Measurements from ENCODE around the gene NT5DC1.

NT5DC1 gene

GRCh38 chr6:116248577-116248976, 147.9 kb downstream of the NT5DC1 start:
- no peak for DNase-seq

- no peak for DNase-seq
Observed at GRCh38 chr6:116251568-116252384, 151.1 kb downstream of the NT5DC1 start.

- no peak for DNase-seq
Observed at GRCh38 chr6:116253188-116253504, 152.5 kb downstream of the NT5DC1 start.

GRCh38 chr6:116253505-116254296, 153.0 kb downstream of the NT5DC1 start, which contains the start of gene TSPYL4:
Gene TSPYL4 (minus strand): TSS chr6:116254075. CDS start chr6:116254008, 67 bp downstream.
- DNase-seq: peak; percentile 93

GRCh38 chr6:116254297-116255056, 153.8 kb downstream of the NT5DC1 start:
- DNase-seq: no peak

GRCh38 chr6:116255246-116255800, 154.7 kb downstream of the NT5DC1 start:
- no peak for DNase-seq

- DNase-seq: no peak
Observed at GRCh38 chr6:116256694-116257093, 156.0 kb downstream of the NT5DC1 start.

GRCh38 chr6:116258520-116258919, 157.9 kb downstream of the NT5DC1 start:
- no peak for DNase-seq

GRCh38 chr6:116263353-116263752, 162.7 kb downstream of the NT5DC1 start:
- no peak for DNase-seq

GRCh38 chr6:116265041-116265829, 164.6 kb downstream of the NT5DC1 start:
- DNase-seq: no peak

GRCh38 chr6:116266803-116267202, 166.2 kb downstream of the NT5DC1 start:
- DNase-seq: no peak

- no peak for DNase-seq
Observed at GRCh38 chr6:116267836-116268588, 167.4 kb downstream of the NT5DC1 start.

- peak; percentile 52 for DNase-seq
Observed at GRCh38 chr6:116268589-116269293, 168.1 kb downstream of the NT5DC1 start.

- no peak for DNase-seq
Observed at GRCh38 chr6:116271149-116271708, 170.6 kb downstream of the NT5DC1 start.

GRCh38 chr6:116277124-116277523, 176.5 kb downstream of the NT5DC1 start:
- no peak for DNase-seq

GRCh38 chr6:116278481-116278829, 177.8 kb downstream of the NT5DC1 start:
- no peak for DNase-seq

- DNase-seq: peak; percentile 33
Observed at GRCh38 chr6:116278854-116279231, 178.2 kb downstream of the NT5DC1 start.

- DNase-seq: peak; percentile 96
Observed at GRCh38 chr6:116279232-116280160, 178.8 kb downstream of the NT5DC1 start, which contains the start of gene TSPYL1. Gene TSPYL1 (minus strand): TSS chr6:116279930. CDS start chr6:116279830, 100 bp downstream.

Data from activated CD4-positive, alpha-beta T cell treated with anti-CD3 and anti-CD28 coated beads, Interleukin-10, Interleukin-2, amounts not matched to agents 100 ng/mL and 50 ng/mL, durations not matched to agents 16 hours and 8 hours (primary cell).